ENCODE data around the gene RAVER1. TPM values are rescaled to one million over a fixed set of nuclear protein-coding genes. Genes with fewer than 3 reads are reported as not detected.

RAVER1 gene
- total RNA-seq, 8 experiments from 2014 or later = 4.3 to 31.8 (median 8.1) TPM

DNA sequence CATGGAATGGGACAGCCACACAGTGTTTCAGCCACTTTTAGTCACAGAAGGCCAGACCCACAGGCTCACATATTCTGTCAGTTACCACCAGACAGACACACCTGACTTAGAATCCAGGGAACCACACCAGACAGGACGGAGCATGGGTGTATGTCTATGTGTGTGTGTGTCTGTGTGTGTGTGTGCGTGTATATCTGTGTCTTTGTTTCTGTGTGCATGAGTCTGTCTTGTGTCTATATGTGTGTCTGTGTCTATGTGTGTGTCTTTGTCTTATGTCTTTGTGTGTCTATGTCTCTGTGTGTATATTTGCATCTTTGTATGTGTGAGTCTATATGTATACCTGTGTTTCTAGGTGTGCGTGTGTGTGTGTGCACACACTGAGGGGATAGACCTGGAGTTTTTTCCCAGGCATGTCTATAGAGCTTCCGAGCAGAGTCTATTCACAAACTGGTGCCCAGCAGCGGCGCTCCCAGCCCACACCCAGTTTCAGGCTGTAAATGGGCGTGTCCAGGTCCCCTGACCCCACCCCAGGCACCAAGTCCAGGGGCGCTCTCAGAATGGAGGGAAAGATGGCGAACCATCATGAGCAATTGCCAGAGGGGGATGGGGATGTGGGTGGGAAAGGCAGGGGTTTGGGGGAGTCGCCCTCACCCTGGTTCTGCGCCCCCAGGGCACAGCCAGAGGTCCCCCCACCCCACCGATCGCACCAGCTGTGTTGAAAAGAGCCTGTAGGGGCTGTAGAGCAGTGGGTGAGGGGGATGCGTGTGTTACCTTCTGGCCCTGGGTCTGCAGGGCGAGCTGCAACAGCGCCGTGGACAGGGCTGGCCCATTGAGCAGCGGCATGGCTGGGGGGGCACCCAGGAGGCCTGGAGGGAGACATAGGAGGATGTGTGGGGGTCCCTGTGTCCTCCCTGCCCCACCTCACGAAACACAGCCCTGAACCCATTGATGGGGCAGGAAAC is 11.2 kb downstream of the RAVER1 start:
- WGBS, 10 experiments = 83 to 100% (median 95%) methylated on average over 2 to 4 of the region's 19 CpGs; no CpG with 5 or more reads in 5 of the 10 experiments
- in situ Hi-C loops (cut with MboI; ENCODE audit: low pct_unique_long_range_greater_than_20kb in 2 of 9, low sequenced_read_pairs in 9 of 9, unreplicated experiment in 9 of 9) = no loop called here

DNA sequence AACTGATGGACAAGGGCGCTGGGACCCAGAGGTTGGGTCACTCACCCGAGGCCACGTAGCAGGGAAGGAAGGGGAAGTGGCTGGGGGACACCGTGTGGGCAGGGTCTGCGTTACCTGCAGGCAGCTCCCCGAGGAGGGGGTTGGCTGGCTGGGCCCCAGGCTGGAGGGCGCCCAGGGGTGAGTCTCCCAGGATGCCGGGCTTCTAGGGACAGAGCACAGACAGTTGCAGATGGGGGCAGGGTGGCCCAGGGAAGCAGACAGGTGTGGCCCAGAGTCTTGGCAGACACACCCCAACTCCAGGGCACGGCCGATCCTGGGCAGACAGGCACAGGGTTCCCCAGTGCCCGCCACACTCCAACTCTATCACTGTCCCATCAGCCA is 11.9 kb downstream of the RAVER1 start:
- no peak overlapping the region for H3K27ac ChIP-seq
- peak in 4 of 8 experiments; percentile 5 to 14 (median 12) for ATAC-seq (replicated peaks in 6 of 8)
- H3K4me3 ChIP-seq = no peak overlapping the region
- in situ Hi-C loops (cut with MboI; ENCODE audit: low pct_unique_long_range_greater_than_20kb in 2 of 9, low sequenced_read_pairs in 9 of 9, unreplicated experiment in 9 of 9) = no loop called here
- no peaks in the 10 kb centered on the region for H3K4me1 ChIP-seq (replicated peaks in 1 of 2)
- 100% methylated on average over 2 of the region's 11 CpGs; no CpG with 5 or more reads in 9 of the 10 experiments for WGBS, 10 experiments

More for the DNA sequence above, 11.2 kb downstream of the RAVER1 start:
- Histone ChIP-seq H3K4me1 (replicated peaks in 1 of 2) (no peaks in the 10 kb centered on the region), H3K4me3 (no peak overlapping the region), H3K27ac (no peak overlapping the region)
- peak in 4 of 8 experiments; percentile 6 to 68 (median 24) for ATAC-seq (replicated peaks in 6 of 8)

DNA sequence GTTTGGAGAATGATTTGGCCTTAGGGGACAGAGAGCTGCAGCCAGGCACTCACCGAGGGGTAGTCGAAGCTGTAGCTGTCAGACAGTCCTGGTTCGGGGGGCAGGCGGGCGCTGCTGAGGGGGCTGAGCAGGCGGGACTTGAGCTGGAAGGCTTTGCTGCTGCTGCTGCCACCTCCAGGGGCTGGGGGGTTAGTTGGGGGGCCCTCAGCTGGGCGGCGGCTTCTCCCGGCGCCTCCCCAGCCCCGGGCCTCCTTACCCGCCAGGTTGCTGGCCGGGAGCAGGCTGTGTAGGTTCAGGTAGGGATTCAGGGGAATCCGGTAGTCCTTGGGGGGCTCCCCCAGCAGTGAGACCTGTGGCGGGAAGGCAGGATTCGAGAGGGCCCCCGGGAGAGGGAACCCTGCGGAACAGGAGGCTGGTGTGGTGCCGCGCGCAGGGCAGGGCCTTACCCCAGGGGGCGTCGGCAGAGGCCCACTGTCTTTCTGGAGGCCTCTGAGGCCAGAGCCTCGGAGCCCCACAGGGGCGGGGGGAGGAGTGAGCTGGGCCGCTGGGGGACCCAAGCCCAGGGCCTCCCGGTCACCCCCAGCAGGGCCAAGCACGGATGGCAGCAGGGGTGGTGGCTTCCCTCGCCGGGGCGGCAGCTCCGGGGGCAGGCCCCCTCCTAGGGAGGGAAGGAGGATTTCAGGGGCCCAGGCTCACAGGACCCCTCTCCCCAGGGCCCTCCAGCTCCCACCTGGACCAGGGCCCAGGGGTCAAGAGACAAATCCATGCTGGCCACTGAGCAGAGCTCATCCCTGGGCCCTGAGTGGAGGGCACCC is 12.5 kb downstream of the RAVER1 start:
- Histone ChIP-seq H3K4me3 (no peak overlapping the region), H3K4me1 (replicated peaks in 1 of 2) (peaks cover 3 to 4% of the 10 kb centered on the region in 2 donors), H3K27ac (no peak overlapping the region)
- WGBS, 10 experiments = no CpG with 5 or more reads among the region's 32 CpGs
- peak in 1 of 8 experiments; percentile 12 for ATAC-seq (replicated peaks in 6 of 8)
- in situ Hi-C loops (cut with MboI; ENCODE audit: low pct_unique_long_range_greater_than_20kb in 2 of 9, low sequenced_read_pairs in 9 of 9, unreplicated experiment in 9 of 9) = no loop called here

DNA sequence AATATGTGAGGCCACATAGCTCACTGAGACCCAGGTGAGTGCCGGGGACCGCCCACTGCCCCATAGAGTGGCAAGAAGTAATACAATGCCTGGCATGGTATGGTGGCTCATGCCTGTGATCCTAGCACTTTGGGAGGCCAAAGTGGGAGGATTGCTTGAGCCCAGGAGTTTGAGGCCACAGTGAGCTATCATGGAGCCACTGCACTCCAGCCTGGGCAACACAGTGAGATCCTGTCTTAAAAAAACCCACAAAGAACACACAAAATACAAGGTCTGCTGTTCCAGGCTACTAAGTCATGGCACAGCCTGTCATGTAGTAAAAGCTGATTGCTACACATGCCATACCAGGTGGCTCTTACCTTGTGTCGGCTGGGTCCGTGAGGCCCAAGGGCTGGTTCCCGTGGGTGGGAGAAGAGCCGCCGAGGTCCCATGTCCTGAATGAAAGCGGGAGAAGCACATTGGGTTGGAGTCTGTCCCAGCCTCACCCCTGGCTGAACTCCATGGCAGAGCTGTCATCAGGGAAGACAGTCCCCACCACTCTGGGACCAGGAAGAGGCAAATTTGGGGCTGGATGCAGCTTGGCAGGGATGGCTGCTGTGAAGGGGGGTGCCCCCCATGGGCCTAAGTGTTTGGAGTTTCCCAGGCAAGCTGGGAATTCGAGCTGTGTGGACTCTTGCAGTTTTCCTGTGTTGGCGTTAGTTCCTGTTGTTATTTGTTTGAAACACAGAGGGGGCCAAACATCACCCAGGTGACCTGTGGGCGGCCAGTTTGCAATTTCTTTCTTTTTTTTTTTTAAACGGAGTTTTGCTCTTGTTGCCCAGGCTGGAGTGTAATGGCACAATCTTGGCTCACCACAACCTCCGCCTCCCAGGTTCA is 14.3 kb downstream of the RAVER1 start:
- H3K4me3 ChIP-seq = no peak overlapping the region
- H3K4me1 ChIP-seq (replicated peaks in 1 of 2) = peaks cover 7 to 11% of the 10 kb centered on the region in 2 donors
- in situ Hi-C loops (cut with MboI; ENCODE audit: low pct_unique_long_range_greater_than_20kb in 2 of 9, low sequenced_read_pairs in 9 of 9, unreplicated experiment in 9 of 9) = no loop called here
- no peak for ATAC-seq (replicated peaks in 6 of 8)
- no peak overlapping the region for H3K27ac ChIP-seq
- 80 to 100% (median 91%) methylated on average over 2 to 6 of the region's 13 CpGs; no CpG with 5 or more reads in 3 of the 10 experiments for WGBS, 10 experiments

DNA sequence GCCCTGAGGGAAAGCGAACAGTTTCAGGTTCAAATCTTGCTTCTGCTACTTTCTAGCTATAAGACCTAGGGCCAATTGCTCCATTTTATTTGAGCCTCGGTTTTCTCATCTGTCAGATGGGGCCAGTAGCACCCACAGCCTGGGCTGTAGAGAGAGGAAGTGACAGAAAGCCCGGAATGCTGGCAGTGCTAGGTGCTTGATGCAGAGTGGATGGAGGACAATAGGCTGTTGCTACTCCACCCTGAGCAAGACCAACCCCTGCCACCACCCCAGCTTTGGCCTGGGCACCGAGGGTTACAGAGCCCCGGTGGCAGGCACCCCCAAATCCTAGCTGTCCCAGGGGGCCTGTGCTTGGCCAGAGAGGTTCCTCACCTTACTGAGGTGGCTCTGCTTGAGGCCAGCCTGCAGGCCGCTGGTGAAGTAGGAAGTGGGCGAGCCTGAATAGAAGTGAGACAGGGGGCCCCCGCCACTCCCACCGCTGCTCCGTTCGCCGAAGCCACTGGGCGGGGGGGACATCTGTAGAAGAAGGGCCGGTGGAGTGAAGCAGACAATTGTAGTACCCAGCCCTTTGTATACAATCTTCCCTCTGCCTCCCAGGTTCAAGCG is 15.4 kb downstream of the RAVER1 start:
- 92 to 100% (median 100%) methylated on average over 1 to 4 of the region's 15 CpGs; no CpG with 5 or more reads in 5 of the 10 experiments for WGBS, 10 experiments
- in situ Hi-C loops (cut with MboI; ENCODE audit: low pct_unique_long_range_greater_than_20kb in 2 of 9, low sequenced_read_pairs in 9 of 9, unreplicated experiment in 9 of 9) = no loop called here
- no peak for ATAC-seq (replicated peaks in 6 of 8)
- no peak overlapping the region for H3K27ac ChIP-seq
- no peak overlapping the region for H3K4me3 ChIP-seq
- peaks cover 7 to 11% of the 10 kb centered on the region in 2 donors for H3K4me1 ChIP-seq (replicated peaks in 1 of 2)

DNA sequence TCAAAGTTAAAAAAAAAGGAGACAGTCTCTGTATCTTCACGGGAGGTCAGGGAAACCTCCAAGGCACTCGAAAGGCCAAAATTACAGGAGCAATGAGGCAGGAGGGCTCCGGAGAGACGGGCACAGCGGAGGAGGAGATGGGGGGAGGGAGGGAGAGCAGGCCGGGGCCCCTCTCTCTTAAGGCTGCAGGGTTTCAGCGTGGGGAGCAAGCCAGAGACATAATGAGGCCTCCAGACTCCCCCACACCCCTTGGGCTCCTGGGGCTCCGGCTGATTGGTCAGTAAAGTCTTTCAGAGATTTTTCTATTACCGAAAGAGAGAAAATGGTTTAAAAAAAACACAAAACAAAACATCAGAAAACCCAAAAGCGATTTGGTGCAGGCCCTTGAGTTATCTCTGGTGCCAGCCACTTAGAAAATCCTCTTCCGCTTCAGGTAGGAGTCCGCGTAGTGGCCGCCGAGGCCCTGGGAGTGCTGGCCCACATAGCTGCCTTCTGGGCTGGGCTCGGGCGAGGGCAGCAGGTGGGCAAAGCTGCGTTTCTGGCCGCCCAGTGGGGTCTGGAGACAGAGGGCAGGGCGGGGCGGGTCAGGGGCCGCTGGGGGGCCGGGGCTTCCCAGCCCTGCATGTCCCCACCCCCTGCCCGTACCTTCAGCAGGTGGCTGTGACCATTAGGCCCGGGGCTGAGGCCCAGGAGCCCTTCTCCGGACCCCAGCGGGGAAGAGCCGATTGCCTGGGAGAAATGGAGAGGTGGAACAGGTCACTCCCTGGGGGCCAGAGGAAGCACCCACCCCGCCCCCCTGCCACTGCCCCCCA is 16.1 kb downstream of the RAVER1 start:
- no peak for ATAC-seq (replicated peaks in 6 of 8)
- WGBS, 10 experiments = 70 to 100% (median 97%) methylated on average over 1 to 7 of the region's 29 CpGs; no CpG with 5 or more reads in 3 of the 10 experiments
- H3K27ac ChIP-seq = no peak overlapping the region

DNA sequence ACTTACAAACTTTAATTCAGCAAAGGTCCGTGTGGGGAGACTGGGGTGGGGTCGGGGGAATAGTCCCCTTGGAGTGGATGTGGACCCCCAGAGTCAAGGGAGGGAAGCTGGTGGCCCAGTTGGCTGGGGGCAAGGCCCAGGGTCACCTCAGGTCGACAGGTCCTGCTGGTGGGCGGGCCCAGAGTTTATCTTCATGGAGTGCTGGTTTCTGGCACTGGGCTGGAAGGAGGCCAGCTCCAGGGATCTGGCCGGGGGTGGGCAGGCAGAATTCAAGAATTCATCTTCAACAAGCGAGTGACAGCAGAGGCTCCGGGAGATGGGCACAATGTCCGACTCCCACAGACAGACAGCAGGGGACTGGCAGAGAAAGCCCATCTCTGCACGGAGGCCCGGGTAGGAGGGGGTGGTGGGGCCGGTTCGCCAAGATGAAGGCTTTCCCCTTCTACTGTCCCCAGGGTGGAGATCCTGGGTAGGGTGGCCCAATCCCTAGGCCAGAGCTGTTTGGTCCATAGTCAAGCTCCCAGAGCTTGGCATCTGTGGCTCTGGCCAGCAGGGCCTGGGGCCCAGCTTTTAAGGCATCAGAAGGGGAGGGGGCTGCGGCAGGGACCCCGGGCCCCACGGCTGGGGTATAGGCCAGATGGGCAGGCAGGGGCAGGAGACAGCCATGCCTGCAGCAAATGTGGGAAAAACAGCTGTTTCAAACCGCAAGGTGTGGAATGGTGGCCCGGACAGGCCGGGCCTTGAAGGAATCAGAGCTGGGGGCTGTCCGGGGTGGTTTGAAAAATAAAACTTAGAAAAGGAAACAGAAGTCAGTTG is 16.9 kb downstream of the RAVER1 start:
- in situ Hi-C loops (cut with MboI; ENCODE audit: low pct_unique_long_range_greater_than_20kb in 2 of 9, low sequenced_read_pairs in 9 of 9, unreplicated experiment in 9 of 9) = no loop called here
- H3K4me1 ChIP-seq (replicated peaks in 1 of 2) = peaks cover 7 to 11% of the 10 kb centered on the region in 2 donors
- WGBS, 10 experiments = 40 to 100% (median 93%) methylated on average over 1 to 5 of the region's 19 CpGs; no CpG with 5 or more reads in 2 of the 10 experiments
- H3K4me3 ChIP-seq = peak overlapping the region in 4 of 5 donors; percentile 67 to 96 (median 90)
- peak in 6 of 8 experiments; percentile 2 to 32 (median 20) for ATAC-seq (replicated peaks in 6 of 8)
- no peak overlapping the region for H3K27ac ChIP-seq

More for the DNA sequence above, 16.1 kb downstream of the RAVER1 start:
- H3K4me3 ChIP-seq = no peak overlapping the region
- peaks cover 7 to 11% of the 10 kb centered on the region in 2 donors for H3K4me1 ChIP-seq (replicated peaks in 1 of 2)
- in situ Hi-C loops (cut with MboI; ENCODE audit: low pct_unique_long_range_greater_than_20kb in 2 of 9, low sequenced_read_pairs in 9 of 9, unreplicated experiment in 9 of 9) = no loop called here

DNA sequence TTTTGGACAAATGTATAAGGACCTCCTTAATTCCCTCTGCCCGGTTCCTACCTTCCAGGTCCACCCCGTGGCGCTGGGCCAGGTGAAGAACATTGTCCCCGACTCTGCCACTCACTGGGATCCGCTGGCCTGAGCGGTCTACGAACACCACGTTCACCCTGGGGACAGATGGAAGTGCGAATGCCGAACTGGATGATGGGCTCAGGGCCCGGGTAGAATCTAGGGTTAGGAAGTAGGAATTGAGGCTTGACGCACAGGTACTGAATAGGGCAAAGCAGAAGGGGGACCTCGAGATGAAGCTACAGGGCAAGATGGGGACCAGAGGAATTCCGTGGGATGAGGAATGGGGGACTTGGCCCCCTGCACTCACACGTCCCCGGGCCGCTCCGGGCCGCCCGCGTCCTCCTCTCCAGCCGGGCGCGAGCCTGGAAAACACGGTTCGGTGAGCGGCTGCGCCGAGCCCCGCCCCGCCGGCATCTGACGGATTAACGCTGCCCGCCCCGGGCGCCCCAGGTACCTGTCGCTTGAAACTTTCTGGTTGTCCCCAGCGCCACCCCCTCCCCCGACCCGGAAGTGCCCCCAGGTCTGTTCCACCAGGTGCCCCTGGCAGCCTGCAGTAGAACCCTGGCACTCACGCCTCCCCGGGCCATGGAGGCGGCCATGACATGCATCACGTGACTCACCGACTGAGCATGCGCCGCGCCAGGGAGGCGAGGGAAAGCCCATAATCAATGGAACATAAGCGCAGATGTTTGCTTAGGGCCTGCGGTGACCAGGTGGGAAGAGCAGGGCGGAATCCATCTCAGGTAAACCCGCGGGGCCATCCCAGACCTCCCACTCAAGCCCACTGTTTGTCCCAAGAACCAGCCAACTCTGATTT is 17.8 kb downstream of the RAVER1 start, which contains the start of gene FDX2:
FDX2 (minus strand) TSS at position 681 of the 880 bp plus-strand sequence; CDS start at position 662, 19 bp downstream.
- peak within 1 kb of the TSS; percentile 25 to 26 for H3K27ac ChIP-seq
- peaks cover 7 to 11% of the 10 kb centered on the region in 2 donors for H3K4me1 ChIP-seq (replicated peaks in 1 of 2)
- ATAC-seq (replicated peaks in 6 of 8) = peak; percentile 89 to 92 (median 90)
- in situ Hi-C loops (cut with MboI; ENCODE audit: low pct_unique_long_range_greater_than_20kb in 2 of 9, low sequenced_read_pairs in 9 of 9, unreplicated experiment in 9 of 9) = no loop called here
- WGBS, 10 experiments = 0 to 4% (median 0%) methylated on average over 1 to 15 of the region's 55 CpGs; no CpG with 5 or more reads in 4 of the 10 experiments
- peak within 1 kb of the TSS; percentile 67 to 97 (median 95) for H3K4me3 ChIP-seq

DNA sequence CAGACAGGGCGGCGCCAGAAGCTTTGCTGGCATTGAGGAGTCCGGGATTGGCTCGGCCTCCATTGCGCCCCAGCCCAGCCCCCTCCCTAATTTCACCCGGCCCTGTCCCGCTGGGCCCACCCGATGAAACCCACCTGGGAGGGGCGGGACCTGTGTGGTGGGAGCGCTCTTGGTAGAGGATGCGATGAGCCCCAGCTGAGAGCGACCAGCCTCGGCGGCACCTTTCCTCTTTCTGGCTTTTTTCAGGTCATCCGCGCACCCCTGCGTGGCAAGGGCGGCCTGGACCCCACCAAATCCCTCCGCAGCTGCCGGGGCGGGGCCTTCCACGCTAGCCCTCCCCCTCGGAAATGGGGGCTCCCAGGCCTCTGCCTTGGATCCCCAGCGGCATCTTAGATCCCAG is 23.9 kb downstream of the RAVER1 start, which contains the start of gene ZGLP1:
ZGLP1 (minus strand) TSS at position 393 of the 400 bp plus-strand sequence.
- peaks cover 0 to 1% of the 10 kb centered on the region in 2 donors for H3K4me1 ChIP-seq (replicated peaks in 1 of 2)
- peak in 1 of 8 experiments; percentile 6 for ATAC-seq (replicated peaks in 6 of 8)
- no peak within 1 kb of the TSS for H3K27ac ChIP-seq
- WGBS, 10 experiments = 70 to 100% (median 100%) methylated on average over 1 to 3 of the region's 24 CpGs; no CpG with 5 or more reads in 7 of the 10 experiments
- H3K4me3 ChIP-seq = no peak within 1 kb of the TSS
- in situ Hi-C loops (cut with MboI; ENCODE audit: low pct_unique_long_range_greater_than_20kb in 2 of 9, low sequenced_read_pairs in 9 of 9, unreplicated experiment in 9 of 9) = no loop called here

DNA sequence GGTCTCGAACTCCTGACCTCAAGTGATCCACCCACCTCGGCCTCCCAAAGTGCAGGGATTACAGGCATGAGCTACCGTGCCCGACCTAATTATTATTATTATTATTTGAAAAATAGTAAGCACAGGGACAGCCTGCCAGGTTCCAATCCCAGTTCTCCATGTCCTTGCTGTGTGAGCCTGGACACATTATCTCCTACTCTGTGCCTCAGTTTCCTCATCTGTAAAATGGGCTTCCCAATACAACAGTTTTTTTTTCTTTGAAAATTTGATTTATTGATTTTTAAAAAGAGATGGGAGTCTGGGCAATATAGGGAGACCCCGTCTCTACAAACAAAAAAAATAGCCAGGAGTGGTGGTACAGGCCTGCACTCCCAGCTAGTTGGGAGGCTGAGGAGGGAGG is 27.0 kb downstream of the RAVER1 start:
- 81 to 100% (median 92%) methylated on average over 1 to 5 of the region's 5 CpGs; no CpG with 5 or more reads in 5 of the 10 experiments for WGBS, 10 experiments
- no peak for ATAC-seq (replicated peaks in 6 of 8)
- no peak overlapping the region for H3K27ac ChIP-seq
- no peak overlapping the region for H3K4me3 ChIP-seq
- in situ Hi-C loops (cut with MboI; ENCODE audit: low pct_unique_long_range_greater_than_20kb in 2 of 9, low sequenced_read_pairs in 9 of 9, unreplicated experiment in 9 of 9) = no loop called here
- H3K4me1 ChIP-seq (replicated peaks in 1 of 2) = no peaks in the 10 kb centered on the region
